ENCODE measurements around the gene PHACTR1. TPM values are rescaled to one million over a fixed set of nuclear protein-coding genes. Genes with fewer than 3 reads are reported as not detected.

The PHACTR1 gene
- total and polyA plus RNA-seq, 9 of the 15 experiments (the other 6 are each of a cell fraction or from before 2014, with no cell fraction given) = 11.5 to 32.6 (median 22.0) TPM

DNA sequence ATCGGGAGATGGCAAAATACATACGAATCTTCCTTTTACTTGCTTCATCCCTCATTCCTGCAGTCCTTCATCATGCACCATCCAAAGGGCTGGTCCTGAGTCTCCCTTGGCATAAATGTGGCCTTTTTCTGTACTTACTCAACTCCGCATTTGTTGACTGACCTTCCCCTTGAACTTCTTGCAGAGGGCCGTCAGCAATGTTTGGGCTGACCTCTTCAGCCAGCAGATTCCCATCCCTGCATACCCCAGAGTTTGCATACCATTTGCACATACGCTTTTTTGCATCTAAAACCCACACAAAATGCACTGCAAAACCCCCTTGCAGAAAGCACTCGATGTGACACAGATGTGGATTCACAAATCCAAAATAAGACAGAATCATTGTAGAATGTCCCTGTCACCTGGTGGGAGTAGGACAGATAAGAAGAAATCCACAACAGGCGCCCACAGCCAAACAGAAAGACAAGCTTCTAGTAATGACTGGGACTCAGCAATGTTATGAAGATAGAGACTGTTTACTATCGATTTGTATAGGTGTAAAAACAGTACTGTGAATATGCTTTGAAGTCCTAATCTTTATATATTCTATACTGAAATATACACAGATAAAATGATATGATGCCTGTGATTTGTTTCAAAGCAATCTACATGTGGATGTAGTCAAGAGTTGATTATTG, 566.0 kb downstream of the PHACTR1 start:
- no peaks in the 10 kb centered on the region for H3K79me2 ChIP-seq (ENCODE audit: control insufficient read depth, insufficient read depth, low read length)
- TF ChIP-seq ZNF12 (CRISPR knock-in tag; IDR thresholded peaks at IDR 0.05) (no peak), FUS (optimal IDR thresholded peaks at IDR 0.05; ENCODE audit: low read depth, low read length) (no peak), CEBPB (tag; IDR thresholded peaks at IDR 0.05) (no peak), ESRRB (CRISPR knock-in tag; IDR thresholded peaks at IDR 0.05; ENCODE audit: borderline replicate concordance) (no peak), TCF7L2 (IDR thresholded peaks at IDR 0.05; ENCODE audit: low read depth, low read length) (no peak), SREBF1 (IDR thresholded peaks at IDR 0.05; ENCODE audit: borderline replicate concordance, low read depth, low read length) (no peak), FIP1L1 (IDR thresholded peaks at IDR 0.05; ENCODE audit: low read depth, low read length, poor library complexity, severe bottlenecking) (no peak), ZNF561 (CRISPR knock-in tag; conservative IDR thresholded peaks at IDR 0.05) (no peak), STAT5B (CRISPR knock-in tag; IDR thresholded peaks at IDR 0.05) (no peak), ZNF699 (CRISPR knock-in tag; IDR thresholded peaks at IDR 0.05; ENCODE audit: insufficient replicate concordance) (no peak), NR4A1 (CRISPR knock-in tag; IDR thresholded peaks at IDR 0.05) (no peak), NR4A1 (tag; IDR thresholded peaks at IDR 0.05) (no peak)
- TF ChIP-seq, protein P1, sequence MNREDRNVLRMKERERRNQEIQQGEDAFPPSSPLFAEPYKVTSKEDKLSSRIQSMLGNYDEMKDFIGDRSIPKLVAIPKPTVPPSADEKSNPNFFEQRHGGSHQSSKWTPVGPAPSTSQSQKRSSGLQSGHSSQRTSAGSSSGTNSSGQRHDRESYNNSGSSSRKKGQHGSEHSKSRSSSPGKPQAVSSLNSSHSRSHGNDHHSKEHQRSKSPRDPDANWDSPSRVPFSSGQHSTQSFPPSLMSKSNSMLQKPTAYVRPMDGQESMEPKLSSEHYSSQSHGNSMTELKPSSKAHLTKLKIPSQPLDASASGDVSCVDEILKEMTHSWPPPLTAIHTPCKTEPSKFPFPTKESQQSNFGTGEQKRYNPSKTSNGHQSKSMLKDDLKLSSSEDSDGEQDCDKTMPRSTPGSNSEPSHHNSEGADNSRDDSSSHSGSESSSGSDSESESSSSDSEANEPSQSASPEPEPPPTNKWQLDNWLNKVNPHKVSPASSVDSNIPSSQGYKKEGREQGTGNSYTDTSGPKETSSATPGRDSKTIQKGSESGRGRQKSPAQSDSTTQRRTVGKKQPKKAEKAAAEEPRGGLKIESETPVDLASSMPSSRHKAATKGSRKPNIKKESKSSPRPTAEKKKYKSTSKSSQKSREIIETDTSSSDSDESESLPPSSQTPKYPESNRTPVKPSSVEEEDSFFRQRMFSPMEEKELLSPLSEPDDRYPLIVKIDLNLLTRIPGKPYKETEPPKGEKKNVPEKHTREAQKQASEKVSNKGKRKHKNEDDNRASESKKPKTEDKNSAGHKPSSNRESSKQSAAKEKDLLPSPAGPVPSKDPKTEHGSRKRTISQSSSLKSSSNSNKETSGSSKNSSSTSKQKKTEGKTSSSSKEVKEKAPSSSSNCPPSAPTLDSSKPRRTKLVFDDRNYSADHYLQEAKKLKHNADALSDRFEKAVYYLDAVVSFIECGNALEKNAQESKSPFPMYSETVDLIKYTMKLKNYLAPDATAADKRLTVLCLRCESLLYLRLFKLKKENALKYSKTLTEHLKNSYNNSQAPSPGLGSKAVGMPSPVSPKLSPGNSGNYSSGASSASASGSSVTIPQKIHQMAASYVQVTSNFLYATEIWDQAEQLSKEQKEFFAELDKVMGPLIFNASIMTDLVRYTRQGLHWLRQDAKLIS (CRISPR knock-in tag; IDR thresholded peaks at IDR 0.05) = no peak
- TF ChIP-seq, protein P2, sequence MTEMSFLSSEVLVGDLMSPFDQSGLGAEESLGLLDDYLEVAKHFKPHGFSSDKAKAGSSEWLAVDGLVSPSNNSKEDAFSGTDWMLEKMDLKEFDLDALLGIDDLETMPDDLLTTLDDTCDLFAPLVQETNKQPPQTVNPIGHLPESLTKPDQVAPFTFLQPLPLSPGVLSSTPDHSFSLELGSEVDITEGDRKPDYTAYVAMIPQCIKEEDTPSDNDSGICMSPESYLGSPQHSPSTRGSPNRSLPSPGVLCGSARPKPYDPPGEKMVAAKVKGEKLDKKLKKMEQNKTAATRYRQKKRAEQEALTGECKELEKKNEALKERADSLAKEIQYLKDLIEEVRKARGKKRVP (CRISPR knock-in tag; IDR thresholded peaks at IDR 0.05) = no peak
- TF ChIP-seq, protein P3, sequence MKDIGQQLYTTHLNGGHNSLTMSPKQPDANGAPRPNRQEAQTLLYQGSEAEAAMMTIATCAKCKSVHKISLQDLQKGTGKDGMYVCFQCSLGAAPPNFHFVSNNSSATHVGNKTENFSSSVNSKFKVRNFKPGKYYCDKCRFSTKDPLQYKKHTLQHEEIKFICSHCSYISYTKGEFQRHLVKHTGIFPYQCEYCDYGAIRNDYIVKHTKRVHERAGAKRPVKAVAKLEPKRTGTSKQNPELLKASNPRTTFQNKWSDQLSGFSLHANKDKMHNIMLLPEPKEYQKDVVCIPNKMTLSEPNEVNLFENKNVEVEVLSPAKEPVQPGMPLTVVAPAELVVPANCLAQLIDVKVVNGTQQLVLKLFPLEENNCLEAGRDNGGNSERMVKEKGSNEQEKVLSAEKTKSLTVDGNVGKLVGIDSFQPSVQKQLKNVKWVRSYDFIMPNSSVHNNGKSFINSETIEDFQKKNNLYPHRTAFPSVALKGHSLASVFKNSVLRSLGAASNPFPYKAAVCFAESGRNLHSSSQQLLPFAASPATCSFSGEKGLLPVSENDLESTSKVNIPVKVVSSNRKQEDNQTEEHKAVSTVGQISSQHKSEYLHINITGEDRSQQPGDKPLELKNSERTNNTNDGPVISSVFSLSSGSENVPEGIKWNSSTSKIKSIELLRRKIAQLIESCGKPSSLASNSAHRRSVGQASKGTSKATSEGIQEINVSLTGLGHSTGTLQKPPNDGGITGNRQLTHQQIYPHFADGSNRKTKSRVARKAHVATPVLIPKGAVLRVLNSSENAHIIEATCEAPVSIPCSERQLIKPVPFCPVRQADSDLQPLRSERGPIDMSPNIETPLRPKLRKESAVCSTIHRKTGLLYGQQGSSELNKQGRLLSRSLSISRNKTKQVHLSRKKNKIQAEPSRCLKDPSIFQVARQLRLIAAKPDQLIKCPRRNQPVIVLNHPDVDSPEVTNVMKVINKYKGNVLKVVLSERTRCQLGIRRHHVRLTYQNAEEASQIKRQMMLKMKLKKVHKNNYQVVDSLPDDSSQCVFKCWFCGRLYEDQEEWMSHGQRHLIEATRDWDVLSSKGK (CRISPR knock-in tag; IDR thresholded peaks at IDR 0.05) = no peak

More for the DNA sequence above, 566.0 kb downstream of the PHACTR1 start:
- WGBS (ENCODE audit: insufficient coverage, low coverage, missing lambda C conversion rate) = 74% methylated on average over 8 of the region's 8 CpGs
- in situ Hi-C loops (cut with MboI) = no loop called here
- intact Hi-C loops (cut with micrococcal nuclease) = no loop called here
- ChIA-PET POLR2A (interaction anchor here (1.2 to 1.3 kb wide), 2 partner anchors 10 to 12 kb away, joined by 3 read pairs; no protein-coding TSS in a partner anchor), CTCF (ENCODE audit: low intra/inter-chr PET ratio) (no interaction called here)
- peaks cover 92% of the 10 kb centered on the region for H3K36me3 ChIP-seq (ENCODE audit: control insufficient read depth, insufficient read depth, low read length)
- peaks cover 4% of the 10 kb centered on the region for H3K9me3 ChIP-seq (replicated peaks; ENCODE audit: control insufficient read depth, insufficient read depth, low read depth, low read length)
- no peak overlapping the region for H3K4me3 ChIP-seq
- DNase-seq (ENCODE audit: extremely low read depth in 1 of 4, low spot score in 3 of 4) = no peak
- no peak overlapping the region for H3K9ac ChIP-seq (ENCODE audit: insufficient read depth in 1 of 2, low read depth in 2 of 2, low read length in 2 of 2)
- no peak overlapping the region for H3K4me2 ChIP-seq (ENCODE audit: insufficient read depth, low read length)
- no peak for ATAC-seq
- H3K9me1 ChIP-seq (ENCODE audit: control insufficient read depth, insufficient read depth, low read length) = peaks cover 3% of the 10 kb centered on the region
- no peak overlapping the region for H3K27ac ChIP-seq (ENCODE audit: extremely low read depth, low read depth, low read length)
- FAIRE-seq = no peak
- H3K4me1 ChIP-seq (replicated peaks in 1 of 2; ENCODE audit: control insufficient read depth in 2 of 2, insufficient read depth in 2 of 2, low read length in 2 of 2) = peaks cover 0 to 7% of the 10 kb centered on the region in 2 experiments; a peak in 1 of 5 replicates
- H3K27me3 ChIP-seq (ENCODE audit: control insufficient read depth in 2 of 2, insufficient read depth in 2 of 2, low read length in 2 of 2) = no peaks in the 10 kb centered on the region
- no TSS peak for BruUV-seq (replicated peaks)
- H4K20me1 ChIP-seq (replicated peaks; ENCODE audit: control insufficient read depth, insufficient read depth, low read length) = no peaks in the 10 kb centered on the region
- H2AFZ ChIP-seq (ENCODE audit: low read depth, low read length) = no peak overlapping the region
